H1 (cell line): ENCODE measurements around the gene RYK. TPM values are rescaled to one million over a fixed set of nuclear protein-coding genes. Genes with fewer than 3 reads are reported as not detected.

ENCODE experiments used
- CTCF ChIA-PET: fragments of 300-600 bp; sonication (Branson Sonifier 250); formaldehyde crosslinking; loops from one replicate; lab custom pipeline; 2021; ENCODE audit not compliant: partially characterized antibody; lab: Charles Lee
- POLR2A ChIA-PET: fragments of 300-600 bp; sonication (Branson Sonifier 250); formaldehyde crosslinking; loops from one replicate; lab custom pipeline; 2021; ENCODE audit warnings: inconsistent platforms; ENCODE audit not compliant: partially characterized antibody; lab: Charles Lee
- DNase-seq, 2 experiments: peaks; one replicate each; pipeline versions ENCODE4 v3.0.0 to v3.0.0-alpha.2; 2010 to 2022; ENCODE audit warnings: low spot score in 2 of 2, low read depth in 1 of 2, mixed read lengths in 1 of 2
- FAIRE-seq: peaks from 2 replicates; lab custom pipeline; 2011; peaks lifted over from hg19 to GRCh38; lab: Jason Lieb, UNC
- H2AFZ ChIP-seq: 2 replicates; pipeline ENCODE4 v1.8.1; 2012; ENCODE audit warnings: low read length, inconsistent platforms
- H2AK5ac ChIP-seq: 2 replicates; pipeline ENCODE4 v1.6.1; 2013; ENCODE audit warnings: low read depth, low read length
- H2BK120ac ChIP-seq: replicated peaks from 2 replicates; pipeline ENCODE3; 2013; ENCODE audit warnings: low read depth, low read length, inconsistent platforms
- H2BK12ac ChIP-seq: 2 replicates; pipeline ENCODE4 v1.6.1; 2013; ENCODE audit warnings: low read depth, low read length
- H2BK15ac ChIP-seq: 2 replicates; pipeline ENCODE4 v1.6.1; 2013; ENCODE audit warnings: low read length
- H2BK20ac ChIP-seq: 2 replicates; pipeline ENCODE4 v1.6.1; 2013; ENCODE audit warnings: low read length
- H2BK5ac ChIP-seq: 2 replicates; pipeline ENCODE4 v1.6.1; 2013; ENCODE audit warnings: low read depth, low read length
- H3K14ac ChIP-seq: 2 replicates; pipeline ENCODE4 v1.6.1; 2013; ENCODE audit warnings: inconsistent platforms; ENCODE audit not compliant: insufficient read length
- H3K18ac ChIP-seq: 2 replicates; pipeline ENCODE4 v1.6.1; 2013; ENCODE audit warnings: low read length; ENCODE audit errors: extremely low read depth
- H3K23ac ChIP-seq: 2 replicates; pipeline ENCODE4 v1.6.1; 2013; ENCODE audit warnings: inconsistent platforms; ENCODE audit not compliant: insufficient read length
- H3K23me2 ChIP-seq: 2 replicates; pipeline ENCODE4 v1.6.1; 2013; ENCODE audit warnings: low read depth, low read length
- H3K27ac ChIP-seq: 2 replicates; pipeline ENCODE4 v1.6.1; 2011; ENCODE audit warnings: low read depth, low read length, inconsistent platforms
- H3K27me3 ChIP-seq, 4 experiments: replicated peaks in 1 of 4; 1 replicate in 1 of 4; 2 replicates in 3 of 4; pipeline versions ENCODE4 v1.6.1 to v1.8.1; 2011 to 2013; ENCODE audit warnings: low read length in 3 of 4, mild to moderate bottlenecking in 3 of 4, inconsistent platforms in 2 of 4, mixed read lengths in 2 of 4, moderate library complexity in 1 of 4; ENCODE audit not compliant: control insufficient read depth in 3 of 4, insufficient read depth in 3 of 4; ENCODE audit errors: extremely low read depth in 1 of 4
- H3K36me3 ChIP-seq, 4 experiments: 2 replicates each; pipeline versions ENCODE4 v1.6.1 to v1.8.1; 2011 to 2013; ENCODE audit warnings: mild to moderate bottlenecking in 4 of 4, low read length in 3 of 4, moderate library complexity in 2 of 4, control low read depth in 1 of 4, inconsistent platforms in 1 of 4; ENCODE audit not compliant: insufficient read depth in 4 of 4, control insufficient read depth in 2 of 4
- H3K4ac ChIP-seq: replicated peaks from 2 replicates; pipeline ENCODE3; 2013; ENCODE audit warnings: low read length, low read depth, mixed read lengths, inconsistent platforms; ENCODE audit not compliant: insufficient read length
- H3K4me1 ChIP-seq, 4 experiments: replicated peaks in 1 of 4; 1 replicate in 1 of 4; 2 replicates in 3 of 4; pipeline versions ENCODE4 v1.6.1 to v1.8.1; 2011 to 2013; ENCODE audit warnings: low read length in 3 of 4, inconsistent platforms in 2 of 4, mixed read lengths in 1 of 4; ENCODE audit not compliant: insufficient read depth in 4 of 4, control insufficient read depth in 3 of 4
- H3K4me2 ChIP-seq, 2 experiments: 2 replicates each; pipeline versions ENCODE4 v1.6.1 to v1.8.1; 2011 to 2013; ENCODE audit warnings: low read depth in 2 of 2, low read length in 2 of 2, control low read depth in 1 of 2, inconsistent platforms in 1 of 2, mild to moderate bottlenecking in 1 of 2; ENCODE audit not compliant: insufficient read depth in 1 of 2
- H3K4me3 ChIP-seq, 4 experiments: fragments of 200-600, 300-600 bp in 1 of 4; sonication (generic), shearing (Covaris generic), sonication (Bioruptor Twin) in 1 of 4; 2 replicates each; pipeline versions ENCODE4 v1.5.1 to v1.8.1; 2011 to 2016; ENCODE audit warnings: low read length in 4 of 4, low read depth in 3 of 4, control low read depth in 2 of 4, inconsistent platforms in 2 of 4, mild to moderate bottlenecking in 2 of 4, mixed read lengths in 1 of 4, moderate library complexity in 1 of 4; ENCODE audit not compliant: insufficient read depth in 2 of 4; ENCODE audit errors: extremely low read depth in 1 of 4
- H3K56ac ChIP-seq: replicated peaks from 2 replicates; pipeline ENCODE3; 2013; ENCODE audit warnings: low read depth, mild to moderate bottlenecking, mixed read lengths, low read length, inconsistent platforms; ENCODE audit not compliant: insufficient read length
- H3K79me1 ChIP-seq: 2 replicates; pipeline ENCODE4 v1.6.1; 2013; ENCODE audit warnings: low read depth, low read length, control low read depth
- H3K79me2 ChIP-seq, 2 experiments: 2 replicates each; pipeline versions ENCODE4 v1.6.1 to v1.8.1; 2012 to 2013; ENCODE audit warnings: low read length in 2 of 2, mild to moderate bottlenecking in 2 of 2, inconsistent platforms in 1 of 2; ENCODE audit not compliant: insufficient read depth in 2 of 2, control insufficient read depth in 1 of 2
- H3K9ac ChIP-seq, 4 experiments: replicated peaks in 1 of 4; 1 replicate in 1 of 4; 2 replicates in 3 of 4; pipeline versions ENCODE4 v1.6.1 to v1.8.1; 2011 to 2013; ENCODE audit warnings: low read depth in 3 of 4, low read length in 3 of 4, control low read depth in 2 of 4, mild to moderate bottlenecking in 2 of 4, moderate library complexity in 2 of 4, inconsistent platforms in 1 of 4; ENCODE audit errors: extremely low read depth in 1 of 4
- H3K9me3 ChIP-seq, 2 experiments: 2 replicates each; pipeline versions ENCODE4 v1.6.1 to v1.8.1; 2012 to 2013; ENCODE audit warnings: mild to moderate bottlenecking in 2 of 2, moderate library complexity in 2 of 2, control low read depth in 1 of 2, inconsistent platforms in 1 of 2, low read depth in 1 of 2, low read length in 1 of 2, mixed read lengths in 1 of 2; ENCODE audit not compliant: insufficient read depth in 2 of 2
- H4K20me1 ChIP-seq, 2 experiments: replicated peaks in 1 of 2; 2 replicates each; pipeline versions ENCODE3 to v1.8.1; 2011 to 2013; ENCODE audit warnings: inconsistent platforms in 2 of 2, low read length in 2 of 2, mild to moderate bottlenecking in 1 of 2; ENCODE audit not compliant: insufficient read depth in 2 of 2, control insufficient read depth in 1 of 2
- H4K5ac ChIP-seq: 2 replicates; pipeline ENCODE4 v1.6.1; 2013; ENCODE audit warnings: low read length, low read depth, mixed read lengths, inconsistent platforms; ENCODE audit not compliant: insufficient read length
- H4K8ac ChIP-seq: 2 replicates; pipeline ENCODE4 v1.8.0; 2013; ENCODE audit warnings: mild to moderate bottlenecking, moderate library complexity, low read length, inconsistent platforms; ENCODE audit not compliant: insufficient read depth; ENCODE audit errors: extremely low read depth
- H4K91ac ChIP-seq: replicated peaks from 2 replicates; pipeline ENCODE3; 2013; ENCODE audit warnings: low read length, mixed read lengths, inconsistent platforms; ENCODE audit not compliant: insufficient read length
- BCL11A ChIP-seq, 2 experiments: IDR thresholded peaks; one replicate each; pipeline ENCODE4 v1.6.1; 2011; ENCODE audit warnings: low read depth in 2 of 2, low read length in 2 of 2, mild to moderate bottlenecking in 2 of 2
- CBX5 ChIP-seq: fragments of 300-800, 300-1000 bp; sonication (generic); IDR thresholded peaks from 2 replicates; pipeline ENCODE4 v1.7.1; 2016; ENCODE audit warnings: antibody characterized with exemption, low read length, low read depth
- RFX5 ChIP-seq: IDR thresholded peaks from 2 replicates; pipeline ENCODE4 v1.6.1; 2011; ENCODE audit warnings: low read depth, low read length, improper control_type of control experiment, borderline replicate concordance
- TEAD4 ChIP-seq: IDR thresholded peaks from 2 replicates; pipeline ENCODE4 v1.6.1; 2012; ENCODE audit warnings: low read depth, low read length, inconsistent platforms, mixed read lengths
- WGBS, 2 experiments: shearing (Covaris generic) in 1 of 2; methylation state at CpG; one replicate each; pipeline versions ENCODE4 v1.1.6 to v1.1.7; 2013 to 2015; ENCODE audit warnings: low lambda C conversion rate in 2 of 2, mixed read lengths in 2 of 2, inconsistent platforms in 1 of 2, low coverage in 1 of 2, missing lambda C conversion rate in 1 of 2; ENCODE audit not compliant: insufficient replicate concordance in 2 of 2, insufficient coverage in 1 of 2, insufficient read length in 1 of 2; ENCODE audit errors: extremely low coverage in 1 of 2, missing lambda C conversion rate in 1 of 2; 5-methylcytosine and 5-hydroxymethylcytosine counted together
- polyA plus RNA-seq, 7 experiments: library from polyadenylated mRNA; depleted of rRNA in 3 of 7; stranded (reverse) in 5 of 7; unstranded in 2 of 7; fragments of >200 nt in 5 of 7; fragments of 200-250 nt in 2 of 7; gene quantifications; 1 replicate in 5 of 7; 2 replicates in 1 of 7; 4 replicates in 1 of 7; pipeline versions ENCODE4 v1.2.1 to v1.2.3, GENCODE V29; 2011 to 2013; ENCODE audit warnings: missing spikeins in 2 of 7, mixed read lengths in 2 of 7
- total RNA-seq: library from RNA; stranded (reverse); fragmentation: NEBNext Ultra II Directional; extraction: Animal tissue kit (Norgen Biotek cat#: 25700); gene quantifications from 2 replicates; pipeline ENCODE4 v1.2.1, GENCODE V29; 2021
- TF ChIP-seq, protein P1 (sequence below): IDR thresholded peaks from 2 replicates; pipeline ENCODE4 v1.6.1; 2012; ENCODE audit warnings: inconsistent platforms

RYK gene
- total and polyA plus RNA-seq, 2 of the 8 experiments (the other 6 are each of a cell fraction or from before 2014, with no cell fraction given), result 30.5 to 63.8 TPM

DNA sequence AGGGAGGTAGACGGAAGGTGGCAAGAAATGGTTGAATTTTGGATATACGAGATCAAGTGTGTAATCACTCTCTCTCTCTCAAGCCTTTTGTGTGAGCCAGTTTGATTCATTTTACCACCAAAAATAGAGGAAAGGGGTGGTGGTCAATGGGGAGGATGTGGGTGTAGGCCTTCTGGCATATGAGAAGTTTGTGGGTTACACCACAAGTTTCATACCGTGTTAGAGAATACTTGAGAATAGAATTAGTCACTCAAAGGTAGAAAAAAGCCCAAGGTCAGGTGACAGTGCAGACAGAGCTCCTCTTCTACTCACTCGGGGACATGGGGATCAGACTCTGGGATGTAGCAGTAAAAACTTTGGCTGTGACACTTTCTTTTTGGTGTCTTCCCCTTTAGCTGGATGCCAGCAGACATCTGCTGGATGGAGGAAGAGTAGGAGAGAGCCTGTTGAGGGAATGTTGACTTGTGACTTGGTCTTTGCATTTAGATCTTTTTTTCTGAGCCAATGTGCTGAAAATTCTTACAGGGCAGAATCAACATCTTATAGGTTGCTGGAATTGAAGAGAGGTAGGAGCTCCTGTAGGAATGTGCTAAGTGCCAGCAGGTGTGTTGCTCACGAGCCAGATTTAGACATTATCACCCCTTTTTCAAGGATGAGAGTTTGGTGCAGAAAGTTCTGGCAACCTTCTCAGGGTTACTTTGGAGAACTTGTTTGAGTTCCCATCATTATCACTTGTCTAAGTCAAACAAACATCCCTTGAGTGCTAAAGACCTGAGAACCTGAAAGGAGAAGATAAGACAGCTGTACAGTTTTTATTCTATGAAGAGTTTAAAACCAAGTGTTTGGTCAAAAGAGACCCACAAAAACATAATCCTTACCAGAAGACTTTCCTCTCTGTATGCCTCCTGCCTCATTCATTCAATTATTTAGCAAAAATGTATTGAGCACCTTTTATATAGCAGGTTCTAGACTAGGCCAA lies 43.9 kb upstream of the RYK start:
- H3K4me3 ChIP-seq, result no peak overlapping the region
- ChIA-PET POLR2A (interaction anchor here (0.5 kb wide), 1 partner anchor 148 kb away, joined by 3 read pairs; no protein-coding TSS in a partner anchor), CTCF (interaction anchor here (0.6 to 2.0 kb wide), 8 partner anchors 13 to 187 kb away, joined by 3 to 11 read pairs (median 3); no protein-coding TSS in a partner anchor)
- H3K14ac ChIP-seq, result no peak overlapping the region
- no peak for FAIRE-seq
- no peak overlapping the region for H4K5ac ChIP-seq
- H3K23ac ChIP-seq, result no peak overlapping the region
- H2BK12ac ChIP-seq, result no peak overlapping the region
- H4K91ac ChIP-seq, result no peak overlapping the region
- H2AK5ac ChIP-seq, result no peak overlapping the region
- no peaks in the 10 kb centered on the region for H3K9me3 ChIP-seq
- H3K4me2 ChIP-seq, result no peak overlapping the region
- H2BK15ac ChIP-seq, result no peak overlapping the region
- no peak overlapping the region for H2BK5ac ChIP-seq
- no peak overlapping the region for H3K18ac ChIP-seq
- H3K36me3 ChIP-seq, result no peaks in the 10 kb centered on the region
- H3K4me1 ChIP-seq, result no peaks in the 10 kb centered on the region
- no peaks in the 10 kb centered on the region for H3K79me1 ChIP-seq
- H3K9ac ChIP-seq, result no peak overlapping the region
- H4K8ac ChIP-seq, result no peak overlapping the region
- no peaks in the 10 kb centered on the region; the same call in 1 of the 2 replicates for H3K23me2 ChIP-seq
- H3K27me3 ChIP-seq, result no peaks in the 10 kb centered on the region
- no peak for TF ChIP-seq CBX5
- TF ChIP-seq, protein P1, sequence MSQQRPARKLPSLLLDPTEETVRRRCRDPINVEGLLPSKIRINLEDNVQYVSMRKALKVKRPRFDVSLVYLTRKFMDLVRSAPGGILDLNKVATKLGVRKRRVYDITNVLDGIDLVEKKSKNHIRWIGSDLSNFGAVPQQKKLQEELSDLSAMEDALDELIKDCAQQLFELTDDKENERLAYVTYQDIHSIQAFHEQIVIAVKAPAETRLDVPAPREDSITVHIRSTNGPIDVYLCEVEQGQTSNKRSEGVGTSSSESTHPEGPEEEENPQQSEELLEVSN, result no peak
- no peak for TF ChIP-seq TEAD4
- no peak for TF ChIP-seq BCL11A (IDR thresholded peaks at IDR 0.05; ENCODE audit: low read depth in 2 of 2, low read length in 2 of 2)
- TF ChIP-seq RFX5, result no peak
- no peaks in the 10 kb centered on the region for H3K79me2 ChIP-seq
- no peaks in the 10 kb centered on the region for H4K20me1 ChIP-seq
- H2AFZ ChIP-seq, result no peak overlapping the region
- DNase-seq, result peak in 1 of 2 experiments; percentile 1
- 95% methylated on average over 5 of the region's 5 CpGs; no CpG with 5 or more reads in 1 of the 2 experiments for WGBS, 2 experiments
- H3K27ac ChIP-seq, result no peak overlapping the region
- H2BK120ac ChIP-seq, result no peak overlapping the region
- H3K4ac ChIP-seq, result no peak overlapping the region
- H3K56ac ChIP-seq, result no peak overlapping the region
- no peak overlapping the region for H2BK20ac ChIP-seq
